GM19463 (cell line): ENCODE results near the gene GUCA1A.
"Not testable (repeated sequence)": the region's sequence is repeated elsewhere in the genome, so short reads cannot be mapped to it uniquely, and the experiment has no call there.

Source experiments
- ATAC-seq: cut with Tn5 transposase; IDR thresholded peaks from one replicate; pipeline ENCODE4 v1.9.1; 2021; ENCODE audit warnings: mild to moderate bottlenecking, moderate library complexity; ENCODE audit not compliant: unreplicated experiment

GUCA1A gene

DNA sequence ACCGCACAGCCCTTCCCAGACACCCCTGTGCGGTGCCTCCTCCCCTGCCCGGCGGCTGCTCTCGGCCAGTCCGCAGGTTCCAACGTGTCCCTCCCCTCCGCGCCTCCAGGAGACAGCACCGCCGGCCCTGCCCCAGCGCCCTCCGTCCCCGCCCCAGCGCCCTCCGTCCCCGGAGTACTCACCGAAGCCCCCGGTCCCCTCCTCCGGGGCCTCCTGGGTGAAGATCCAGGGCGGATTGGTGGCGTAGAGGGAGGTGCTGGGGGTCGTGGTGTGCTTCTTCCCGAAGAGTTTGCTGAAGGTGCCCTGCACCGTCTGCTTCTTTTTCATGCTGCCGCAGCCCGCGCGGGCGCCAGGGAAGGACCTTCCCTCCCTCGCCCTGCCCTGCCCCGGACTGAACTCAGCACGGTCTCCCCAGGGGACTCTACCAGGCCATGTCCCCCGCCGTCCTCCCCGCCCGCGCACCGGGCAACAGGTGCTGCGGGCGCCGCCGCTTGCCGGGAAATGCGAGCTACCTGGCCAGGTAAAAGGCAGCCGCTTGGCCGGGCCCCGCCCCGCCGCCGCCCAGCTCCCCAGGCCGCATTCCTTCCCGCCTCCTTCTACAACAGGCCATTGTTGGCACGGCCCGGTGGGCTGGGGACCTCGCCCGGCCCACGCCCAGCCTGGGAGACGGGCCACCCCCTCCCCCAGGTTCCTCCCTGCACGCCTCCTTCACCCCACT is 30.9 kb upstream of the GUCA1A start, which contains the start of gene C6orf132:
Gene C6orf132, minus strand, starts transcription at position 503 of the 718 bp plus-strand sequence. Its CDS starts 176 bp downstream, at position 327.
- ATAC-seq, result no peak

GRCh38 chr6:42147138-42147562 is 26.0 kb upstream of the GUCA1A start:
- ATAC-seq, result no peak

DNA sequence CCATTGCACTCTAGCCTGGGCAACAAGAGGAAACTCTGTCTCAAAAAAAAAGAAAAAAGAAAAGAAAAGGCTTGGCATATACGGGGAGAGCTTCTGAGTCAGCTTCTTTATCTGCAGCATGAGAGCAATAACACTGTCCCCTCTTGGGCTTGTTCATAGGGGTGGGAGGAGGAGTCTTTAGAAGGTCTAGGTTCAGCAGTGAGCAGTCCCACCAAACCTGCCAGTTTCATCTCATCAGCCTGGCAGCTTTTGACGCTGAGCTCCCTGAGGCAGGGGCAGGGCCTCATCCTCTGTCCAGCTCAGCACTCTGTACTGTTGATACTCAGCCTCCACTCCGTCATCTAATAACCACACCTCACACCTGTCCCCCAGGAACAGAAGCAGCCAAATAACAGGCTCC is 25.1 kb upstream of the GUCA1A start:
- ATAC-seq, result no peak

GRCh38 chr6:42150254-42150653 is 22.9 kb upstream of the GUCA1A start:
- ATAC-seq, result no peak

DNA sequence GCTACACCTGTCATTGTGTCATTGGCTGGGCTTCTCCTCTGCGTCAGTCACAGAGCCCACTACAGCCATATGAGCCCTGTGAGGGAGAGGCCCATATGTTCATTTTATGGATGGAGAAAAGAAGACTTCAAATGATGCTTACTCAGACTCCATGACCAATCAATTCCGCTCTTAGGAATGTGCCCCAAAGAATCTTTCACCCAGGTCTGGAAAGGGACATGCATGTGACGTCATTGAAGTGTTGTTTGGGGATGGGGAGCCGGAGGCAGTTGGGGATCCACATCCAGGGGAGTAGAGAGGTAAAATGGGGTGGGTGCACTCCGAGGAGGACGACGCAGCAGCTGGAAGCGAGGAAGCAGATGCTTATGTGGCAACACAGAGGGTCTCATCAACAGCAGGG is 21.1 kb upstream of the GUCA1A start:
- ATAC-seq, result no peak

- not testable (repeated sequence) for ATAC-seq
Observed at GRCh38 chr6:42152528-42153213, 20.5 kb upstream of the GUCA1A start.

- no peak for ATAC-seq
Observed at GRCh38 chr6:42153921-42154320, 19.2 kb upstream of the GUCA1A start.

DNA sequence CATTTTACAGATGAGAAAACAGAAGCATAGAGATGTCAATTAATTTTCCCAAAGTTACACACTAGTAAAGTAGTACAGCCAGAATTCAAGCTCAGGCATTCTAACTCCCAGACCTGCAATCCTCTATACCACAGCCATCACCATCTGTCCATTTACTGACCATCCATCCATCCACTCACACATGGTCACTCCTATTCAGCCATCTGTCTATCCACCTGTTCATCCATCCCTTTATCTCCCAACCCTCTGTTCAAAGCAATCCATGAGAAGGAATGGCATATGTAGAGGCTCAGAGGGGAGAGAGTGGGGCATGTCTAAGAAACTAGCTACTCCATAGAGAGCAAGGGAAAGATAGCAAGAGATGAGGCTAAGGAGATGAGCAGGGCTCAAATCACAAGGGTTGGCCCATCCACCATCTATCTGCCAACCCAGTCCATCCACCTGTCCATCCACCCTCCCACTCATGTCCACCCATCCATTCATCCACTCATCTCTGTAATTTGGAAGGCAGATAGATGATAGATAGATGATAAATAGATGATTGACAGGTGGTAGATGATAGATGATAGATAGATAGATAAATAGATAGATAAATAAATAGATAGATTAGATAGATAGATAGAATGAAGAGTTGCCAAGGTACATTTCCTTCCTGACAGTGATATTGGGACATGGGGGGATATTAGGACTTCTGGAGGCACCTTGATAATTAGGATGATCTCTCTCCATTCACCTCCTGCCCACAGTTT is 18.5 kb upstream of the GUCA1A start:
- ATAC-seq, result no peak

DNA sequence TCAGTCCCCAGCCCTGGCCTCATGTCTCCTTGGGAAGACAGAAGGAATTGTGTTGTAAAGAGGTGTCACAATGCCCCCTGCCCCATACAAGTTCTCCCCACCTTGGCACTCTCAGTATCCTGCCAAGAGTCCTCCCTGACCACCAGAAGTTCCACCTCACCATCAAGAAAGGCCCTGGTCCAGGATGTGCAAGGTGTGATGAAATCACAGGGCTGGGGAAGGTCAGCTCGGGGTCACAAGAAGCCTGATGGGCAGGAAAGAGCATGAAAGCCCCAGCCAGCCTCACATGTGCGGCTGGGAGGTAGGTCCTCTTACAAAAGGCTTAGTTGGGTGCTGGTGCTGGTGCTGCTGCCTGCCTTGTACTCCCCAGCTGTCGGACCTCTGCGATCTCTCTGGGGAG is 17.9 kb upstream of the GUCA1A start:
- ATAC-seq, result no peak

DNA sequence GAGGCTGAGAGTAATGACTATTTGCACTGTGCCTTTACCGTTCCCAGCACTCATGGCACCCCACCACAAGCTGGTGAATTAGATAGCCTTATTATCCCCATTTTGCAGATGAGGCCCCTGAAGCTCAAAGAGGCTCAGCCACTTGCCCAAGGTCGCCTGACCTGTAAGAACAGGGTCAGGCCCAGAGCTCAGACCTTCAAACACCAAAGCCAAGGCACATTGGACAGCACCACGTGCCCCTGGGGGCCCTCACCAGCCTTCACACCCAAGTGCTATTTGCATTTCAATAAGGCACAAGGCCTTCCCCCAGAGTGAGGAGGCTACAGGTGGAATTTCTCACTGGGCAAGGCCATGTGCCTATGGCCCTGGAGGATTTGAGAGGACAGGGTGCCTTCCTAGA is 16.5 kb upstream of the GUCA1A start:
- ATAC-seq, result no peak

DNA sequence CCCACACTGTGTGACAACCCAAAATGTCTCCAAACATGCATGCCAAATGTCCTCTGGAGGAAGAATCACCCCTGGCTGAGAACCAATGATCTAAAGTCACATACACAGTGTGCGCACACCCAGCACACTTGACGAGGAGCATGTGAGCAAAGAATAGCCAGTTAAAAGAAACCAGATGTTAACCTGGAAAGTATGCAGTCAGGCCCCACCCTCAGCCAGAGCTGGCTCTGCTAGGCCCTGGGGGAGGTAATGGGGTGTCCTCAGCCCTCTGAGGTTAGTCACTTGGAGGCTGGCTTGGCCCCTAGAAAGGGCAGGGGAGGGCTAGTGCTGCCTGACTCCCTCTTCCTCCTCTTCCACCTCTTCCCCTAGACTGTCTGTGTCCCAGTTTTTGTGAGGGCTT is 15.2 kb upstream of the GUCA1A start:
- ATAC-seq, result no peak

DNA sequence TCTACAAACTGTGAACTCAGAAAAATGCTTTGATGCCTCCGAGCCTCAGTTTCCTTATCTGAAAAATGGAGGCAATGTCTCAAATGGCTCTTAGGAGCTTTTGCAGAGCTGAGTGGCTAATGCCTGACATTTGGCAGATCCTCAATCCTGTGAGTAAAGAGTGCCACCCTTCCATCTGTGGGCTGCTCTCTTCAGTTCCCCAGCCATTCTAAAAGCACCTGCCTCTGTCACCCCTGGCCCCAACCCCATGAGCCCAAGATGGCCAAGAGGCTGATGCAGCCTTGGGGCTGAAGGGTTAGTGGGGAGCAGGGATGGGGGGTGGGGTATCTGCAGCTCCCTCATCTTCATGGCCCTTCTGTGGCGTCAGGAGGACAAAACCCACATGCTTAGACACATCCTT is 14.5 kb upstream of the GUCA1A start:
- ATAC-seq, result no peak

- no peak for ATAC-seq
Observed at GRCh38 chr6:42159431-42160024, 13.6 kb upstream of the GUCA1A start.

DNA sequence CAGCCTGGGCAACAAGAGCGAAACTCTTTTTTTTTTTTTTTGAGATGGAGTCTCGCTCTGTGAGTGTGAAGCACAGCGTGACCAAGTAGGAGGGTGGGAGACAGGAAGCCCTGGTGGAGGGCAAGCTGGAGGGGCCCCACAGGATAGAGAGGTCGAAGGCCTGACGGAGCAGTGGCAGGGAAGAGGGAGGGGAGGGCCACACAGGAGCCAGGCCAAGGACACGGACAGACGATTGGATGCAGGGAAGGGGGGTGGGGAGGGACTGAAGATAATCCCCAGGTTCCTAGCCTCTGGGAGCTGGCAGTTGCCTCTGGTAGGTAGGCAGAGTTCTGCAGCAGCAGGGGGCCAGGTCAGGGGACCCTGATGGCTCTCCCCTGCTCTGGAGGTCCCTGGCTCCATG is 10.8 kb upstream of the GUCA1A start:
- ATAC-seq, result no peak

DNA sequence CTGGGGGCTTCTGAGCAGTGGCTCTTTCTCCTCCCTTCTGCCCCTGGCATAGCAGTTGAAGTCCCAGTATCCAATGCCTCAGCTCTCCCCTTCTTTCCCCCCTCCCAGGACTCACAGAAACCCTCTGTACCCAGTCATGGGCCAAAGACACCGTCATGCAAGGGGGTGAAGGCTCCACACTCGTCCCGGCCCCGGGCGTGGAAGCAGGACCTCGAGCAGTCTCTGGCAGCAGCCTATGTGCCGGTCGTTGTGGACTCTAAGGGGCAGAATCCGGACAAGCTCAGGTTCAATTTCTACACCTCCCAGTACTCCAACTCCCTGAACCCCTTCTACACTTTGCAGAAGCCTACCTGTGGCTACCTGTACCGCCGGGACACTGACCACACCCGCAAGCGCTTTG is 10.4 kb upstream of the GUCA1A start:
- ATAC-seq, result no peak

GRCh38 chr6:42163981-42164380 is 9.2 kb upstream of the GUCA1A start:
- no peak for ATAC-seq

GRCh38 chr6:42165016-42165415 is 8.1 kb upstream of the GUCA1A start:
- ATAC-seq, result no peak

DNA sequence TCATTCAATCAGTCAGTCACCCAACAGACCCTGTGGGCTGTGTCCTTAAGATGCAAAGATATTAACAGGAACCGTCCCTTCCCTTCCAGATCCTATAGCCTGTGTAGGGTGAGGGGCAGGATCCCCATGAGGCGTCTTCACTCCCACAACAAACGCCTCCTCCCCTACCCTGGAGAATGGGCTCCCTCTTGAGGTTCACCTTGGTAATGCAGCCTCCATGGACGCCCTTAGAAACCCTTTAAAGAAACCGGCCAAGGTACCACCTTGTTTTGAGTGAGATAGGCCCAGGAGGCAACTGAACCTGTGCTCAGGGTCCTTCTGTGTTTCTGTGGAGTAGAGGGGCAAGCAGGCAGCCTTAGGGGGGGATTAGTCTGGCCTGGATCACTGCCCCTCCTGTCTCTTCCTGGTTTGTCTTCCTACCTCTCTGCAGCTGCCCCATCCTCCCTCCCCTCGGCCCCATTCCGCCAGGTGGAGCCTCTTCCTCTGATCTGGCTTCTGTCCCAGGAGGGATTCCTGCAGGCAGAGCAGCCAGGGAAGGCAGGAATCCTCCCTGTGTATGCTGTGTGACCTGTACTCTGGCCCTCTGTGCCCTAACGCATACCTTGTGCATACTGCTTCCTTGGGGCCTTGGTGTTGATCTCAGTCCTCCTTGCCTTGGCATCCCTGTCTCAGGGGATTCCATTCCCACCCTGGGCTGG is 6.6 kb upstream of the GUCA1A start:
- ATAC-seq, result no peak

DNA sequence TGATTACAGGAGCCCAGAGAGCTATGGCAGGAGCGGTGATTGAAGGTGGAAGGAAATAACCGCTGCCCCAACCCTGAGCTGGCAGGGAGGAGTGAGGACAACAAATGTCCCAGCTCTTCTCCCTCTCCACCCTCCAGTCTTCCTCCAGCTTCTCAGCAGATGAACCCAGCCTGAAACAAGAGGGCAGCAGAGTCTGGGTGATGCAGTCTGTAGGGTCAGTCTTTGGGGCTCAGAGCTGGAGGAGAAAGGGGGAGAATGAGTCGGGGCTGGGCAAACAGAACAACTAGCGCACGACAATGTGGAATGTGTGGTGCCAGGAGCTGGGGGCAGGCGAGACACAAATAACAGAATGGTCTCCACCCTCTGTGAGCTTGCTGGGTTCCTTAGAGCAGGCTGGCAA is 4.5 kb upstream of the GUCA1A start:
- ATAC-seq, result no peak

- not testable (repeated sequence) for ATAC-seq
Observed at GRCh38 chr6:42169780-42170179, 3.4 kb upstream of the GUCA1A start.
